A673 (cell line): ENCODE results near the gene ADIG.

Experiments used
- EZH2 ChIP-seq: fragments of 200-600 bp; sonication (generic); IDR thresholded peaks from 2 replicates; pipeline ENCODE4 v1.6.1; 2017; ENCODE audit warnings: borderline replicate concordance, low read depth, mild to moderate bottlenecking, mixed read lengths, antibody characterized with exemption, low read length; ENCODE audit not compliant: poor library complexity, severe bottlenecking
- TF ChIP-seq, protein P1 (sequence below): fragments of 300-800, 200-600 bp; sonication (generic); conservative IDR thresholded peaks from 2 replicates; pipeline ENCODE4 v1.5.1; 2017; ENCODE audit warnings: low read depth, mild to moderate bottlenecking, antibody characterized with exemption, low read length, moderate library complexity, mixed read lengths

DNA sequence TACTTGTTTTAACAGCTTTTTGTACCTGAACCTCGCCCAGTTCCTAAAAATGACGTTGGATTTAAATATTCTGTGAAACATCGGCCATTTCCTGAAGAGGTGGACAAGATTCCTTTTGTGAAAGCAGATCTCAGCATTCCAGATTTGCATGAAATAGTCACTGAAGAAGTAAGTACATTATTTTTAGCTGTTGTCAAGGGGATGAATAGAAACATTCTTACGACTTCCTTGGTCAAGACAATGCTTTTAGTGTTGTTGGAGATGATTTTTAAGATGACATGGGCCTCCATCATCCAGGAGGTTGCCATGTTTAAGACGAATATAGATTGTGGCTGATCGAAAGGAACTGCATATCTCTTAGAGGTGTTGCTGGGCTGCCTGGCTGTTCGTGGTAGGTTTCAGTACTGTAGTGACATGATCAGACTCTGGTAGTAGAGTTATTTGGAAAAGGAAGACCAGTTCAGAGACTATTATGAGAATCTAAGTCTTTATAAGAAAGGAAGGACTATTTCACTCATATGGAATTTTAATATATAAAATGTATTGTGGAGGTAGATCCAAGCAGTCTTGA is 29.9 kb upstream of the ADIG start:
- no peak for TF ChIP-seq EZH2
- TF ChIP-seq, protein P1, sequence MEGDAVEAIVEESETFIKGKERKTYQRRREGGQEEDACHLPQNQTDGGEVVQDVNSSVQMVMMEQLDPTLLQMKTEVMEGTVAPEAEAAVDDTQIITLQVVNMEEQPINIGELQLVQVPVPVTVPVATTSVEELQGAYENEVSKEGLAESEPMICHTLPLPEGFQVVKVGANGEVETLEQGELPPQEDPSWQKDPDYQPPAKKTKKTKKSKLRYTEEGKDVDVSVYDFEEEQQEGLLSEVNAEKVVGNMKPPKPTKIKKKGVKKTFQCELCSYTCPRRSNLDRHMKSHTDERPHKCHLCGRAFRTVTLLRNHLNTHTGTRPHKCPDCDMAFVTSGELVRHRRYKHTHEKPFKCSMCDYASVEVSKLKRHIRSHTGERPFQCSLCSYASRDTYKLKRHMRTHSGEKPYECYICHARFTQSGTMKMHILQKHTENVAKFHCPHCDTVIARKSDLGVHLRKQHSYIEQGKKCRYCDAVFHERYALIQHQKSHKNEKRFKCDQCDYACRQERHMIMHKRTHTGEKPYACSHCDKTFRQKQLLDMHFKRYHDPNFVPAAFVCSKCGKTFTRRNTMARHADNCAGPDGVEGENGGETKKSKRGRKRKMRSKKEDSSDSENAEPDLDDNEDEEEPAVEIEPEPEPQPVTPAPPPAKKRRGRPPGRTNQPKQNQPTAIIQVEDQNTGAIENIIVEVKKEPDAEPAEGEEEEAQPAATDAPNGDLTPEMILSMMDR, result no peak
